GM18498 (cell line): Measurements from ENCODE around the gene PLEKHA8.

Source experiments
- ATAC-seq: cut with Tn5 transposase; IDR thresholded peaks from one replicate; pipeline ENCODE4 v1.9.1; 2021; ENCODE audit warnings: mild to moderate bottlenecking, moderate library complexity; ENCODE audit not compliant: unreplicated experiment

Gene PLEKHA8, protein sequence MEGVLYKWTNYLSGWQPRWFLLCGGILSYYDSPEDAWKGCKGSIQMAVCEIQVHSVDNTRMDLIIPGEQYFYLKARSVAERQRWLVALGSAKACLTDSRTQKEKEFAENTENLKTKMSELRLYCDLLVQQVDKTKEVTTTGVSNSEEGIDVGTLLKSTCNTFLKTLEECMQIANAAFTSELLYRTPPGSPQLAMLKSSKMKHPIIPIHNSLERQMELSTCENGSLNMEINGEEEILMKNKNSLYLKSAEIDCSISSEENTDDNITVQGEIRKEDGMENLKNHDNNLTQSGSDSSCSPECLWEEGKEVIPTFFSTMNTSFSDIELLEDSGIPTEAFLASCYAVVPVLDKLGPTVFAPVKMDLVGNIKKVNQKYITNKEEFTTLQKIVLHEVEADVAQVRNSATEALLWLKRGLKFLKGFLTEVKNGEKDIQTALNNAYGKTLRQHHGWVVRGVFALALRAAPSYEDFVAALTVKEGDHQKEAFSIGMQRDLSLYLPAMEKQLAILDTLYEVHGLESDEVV

DNA sequence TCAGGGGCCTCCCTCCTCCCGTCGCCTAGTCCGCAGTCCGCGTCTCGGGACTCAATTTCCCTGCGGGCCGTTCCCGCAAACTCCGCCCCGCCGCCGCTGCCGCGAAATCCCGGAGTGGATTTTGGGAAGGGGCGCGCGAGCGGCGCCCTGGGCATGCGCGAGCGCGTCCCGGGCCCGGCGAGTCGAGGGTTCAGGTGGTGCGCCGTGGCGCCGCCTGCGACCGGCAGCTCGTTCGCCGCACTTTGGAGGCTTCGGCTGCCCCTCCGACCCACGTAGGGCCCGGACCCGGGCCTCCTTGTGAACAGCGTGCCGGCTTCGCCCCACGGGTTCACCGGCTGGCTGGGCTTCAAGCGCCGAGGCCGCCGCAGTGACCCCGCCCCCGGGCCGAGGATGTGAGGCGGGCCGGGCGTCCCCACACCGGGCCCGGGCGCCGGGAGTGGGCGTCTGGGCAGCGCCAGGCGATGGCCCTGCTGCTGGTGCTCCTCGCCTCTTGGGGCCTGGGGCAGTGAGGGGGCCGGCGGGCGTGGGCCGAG is at the start of gene PLEKHA8:
Gene PLEKHA8 (plus strand): TSS at position 197 of the 533 bp plus-strand sequence. CDS start 351 bp downstream, outside the sequence.
- peak; percentile 56 for ATAC-seq

- ATAC-seq = no peak
Observed at GRCh38 chr7:29980151-29980550, 48.1 kb upstream of the PLEKHA8 start.

- no peak for ATAC-seq
Observed at GRCh38 chr7:29987083-29987482, 41.1 kb upstream of the PLEKHA8 start.

DNA sequence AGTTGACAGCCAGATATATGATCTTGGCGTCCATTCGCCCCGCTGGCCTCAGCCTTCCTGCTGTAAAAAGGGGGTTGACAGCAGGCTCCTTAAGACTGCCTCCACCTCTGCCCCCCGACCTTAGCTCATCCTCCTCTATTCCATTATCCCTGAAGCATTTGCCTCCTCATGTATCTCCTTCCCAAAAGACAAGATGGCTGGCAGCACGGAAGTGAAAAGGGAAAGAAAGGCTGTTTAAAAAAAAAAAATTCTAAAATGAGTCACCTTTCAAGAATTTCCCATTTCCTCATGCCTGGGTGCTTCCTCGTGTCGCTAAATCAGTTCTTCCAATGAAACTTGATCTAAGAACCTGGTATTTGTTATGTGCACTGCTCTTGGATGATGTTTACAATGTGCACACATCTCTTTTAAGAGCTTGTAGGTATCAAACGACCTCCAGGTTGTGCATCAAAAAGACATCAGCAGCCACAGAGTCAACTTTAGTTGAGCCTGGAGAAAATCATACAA is 40.3 kb upstream of the PLEKHA8 start:
- ATAC-seq = no peak

DNA sequence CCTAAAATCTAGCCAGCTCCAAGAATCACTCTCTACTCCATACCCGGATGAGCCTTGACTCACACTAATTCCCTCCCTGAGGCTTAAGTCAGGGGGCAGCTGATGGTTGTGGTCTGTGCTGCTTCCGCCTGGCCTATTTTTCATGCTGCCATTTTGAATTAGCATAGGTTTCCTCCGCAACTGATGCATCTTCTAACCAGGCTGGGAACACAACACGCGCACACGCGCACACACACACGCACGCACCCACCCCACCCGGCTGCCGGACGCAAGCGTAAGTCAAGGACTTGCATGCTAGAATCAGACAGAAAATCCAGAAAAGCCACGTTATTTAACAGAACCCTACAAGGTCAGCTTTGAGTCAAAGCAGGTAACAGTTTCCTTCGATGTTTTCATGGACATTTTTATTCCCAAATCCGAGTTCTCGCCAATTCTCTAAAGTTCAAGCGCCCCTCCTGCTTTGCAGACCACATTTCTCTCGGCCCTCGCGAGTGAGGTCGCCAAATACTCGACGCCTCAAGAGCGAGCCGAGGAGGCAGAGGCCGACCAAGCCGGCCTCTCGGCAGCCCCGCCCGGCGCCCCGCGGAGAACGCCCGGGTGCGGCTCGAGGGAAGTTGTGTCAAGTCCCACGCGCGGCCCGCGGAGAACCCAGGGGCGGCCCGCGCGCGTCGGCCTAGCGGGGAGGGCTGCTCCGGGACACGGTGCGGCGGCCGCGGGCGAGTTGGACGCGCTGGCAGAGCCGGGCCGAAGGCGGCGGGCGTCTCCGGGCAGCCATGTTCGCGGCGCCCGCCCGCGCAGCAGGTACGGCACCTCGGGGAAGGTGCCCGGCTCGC is 39.6 kb upstream of the PLEKHA8 start:
- ATAC-seq = peak; percentile 54

DNA sequence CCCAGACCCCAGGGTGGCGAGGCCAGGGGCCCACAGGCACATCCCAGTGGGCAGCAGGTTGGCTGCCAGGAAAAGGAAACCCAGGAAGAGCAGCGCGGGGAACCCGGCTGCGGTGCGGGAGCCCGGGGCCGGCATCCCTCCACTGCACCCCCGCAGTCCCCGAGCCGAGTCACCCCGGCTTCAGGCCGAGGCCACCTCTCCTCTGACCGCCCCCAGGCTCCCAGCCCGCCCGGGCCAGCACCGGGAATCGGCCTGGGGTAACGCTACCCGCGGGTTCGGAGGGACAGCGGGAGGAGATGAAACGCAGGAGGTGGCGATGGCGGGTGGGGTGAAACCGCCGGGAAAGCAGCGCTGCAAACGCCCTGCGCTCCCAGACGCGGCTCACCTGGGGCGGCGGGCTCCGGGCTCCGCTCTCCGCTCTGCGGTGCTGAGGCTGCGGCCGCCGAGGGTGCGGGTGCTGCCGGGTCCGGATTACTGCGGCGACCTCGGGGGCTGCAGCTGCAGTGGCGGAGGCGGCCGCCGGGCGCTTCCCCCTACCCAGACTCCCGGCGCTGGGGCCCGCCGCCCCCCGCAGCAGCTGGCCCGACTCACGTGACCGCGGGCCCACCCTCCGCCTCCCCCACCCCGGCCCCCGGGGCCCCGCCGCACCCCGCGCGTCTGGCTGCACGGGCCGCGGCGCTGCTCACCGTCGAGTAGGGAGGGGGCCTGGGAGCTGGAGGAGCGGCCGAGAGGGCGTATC is 38.8 kb upstream of the PLEKHA8 start, which contains the start of gene SCRN1:
Gene SCRN1 (minus strand): TSS at position 545 of the 739 bp plus-strand sequence. CDS start 20,734 bp downstream, outside the sequence.
- ATAC-seq = peak; percentile 41

DNA sequence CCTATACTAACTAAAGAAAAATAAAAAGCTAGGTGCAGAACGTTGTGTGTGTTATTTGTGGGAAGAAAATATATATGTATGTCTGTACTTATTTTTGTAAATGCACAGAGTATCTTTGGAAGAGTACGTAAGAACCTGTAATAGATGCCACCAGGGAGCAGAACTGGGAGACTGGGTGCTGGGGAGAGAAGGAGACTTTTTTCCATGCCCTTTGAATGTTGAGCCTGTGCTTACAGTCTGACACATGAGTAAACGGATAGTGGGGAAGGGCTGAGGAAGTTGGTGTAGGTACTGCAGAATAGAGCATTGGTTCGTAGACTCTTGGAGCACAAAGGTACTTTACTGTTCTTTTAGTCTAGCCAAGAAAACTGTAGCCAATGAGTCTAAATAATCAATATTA is 37.3 kb upstream of the PLEKHA8 start:
- ATAC-seq = no peak

GRCh38 chr7:29991937-29992336 is 36.3 kb upstream of the PLEKHA8 start:
- ATAC-seq = no peak

- no peak for ATAC-seq
Observed at GRCh38 chr7:29993140-29993539, 35.1 kb upstream of the PLEKHA8 start.

DNA sequence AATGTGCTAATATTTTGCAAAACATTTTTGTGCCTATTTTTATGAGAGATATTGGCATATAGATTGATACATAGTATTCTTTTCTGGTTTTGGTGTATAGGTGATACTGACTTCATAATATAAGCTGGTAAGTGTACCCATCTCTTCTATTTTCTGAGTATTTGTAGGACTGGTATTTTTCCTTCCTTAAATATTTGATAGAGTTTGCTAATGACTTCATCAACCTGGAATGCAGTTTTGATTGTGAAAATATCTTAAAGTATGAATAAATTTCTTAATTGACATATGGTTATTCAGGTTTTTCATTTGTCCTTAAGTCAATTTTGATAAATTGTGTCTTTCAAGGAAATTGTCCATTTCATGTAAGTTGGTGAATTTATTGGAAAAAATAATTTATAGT is 32.6 kb upstream of the PLEKHA8 start:
- no peak for ATAC-seq

DNA sequence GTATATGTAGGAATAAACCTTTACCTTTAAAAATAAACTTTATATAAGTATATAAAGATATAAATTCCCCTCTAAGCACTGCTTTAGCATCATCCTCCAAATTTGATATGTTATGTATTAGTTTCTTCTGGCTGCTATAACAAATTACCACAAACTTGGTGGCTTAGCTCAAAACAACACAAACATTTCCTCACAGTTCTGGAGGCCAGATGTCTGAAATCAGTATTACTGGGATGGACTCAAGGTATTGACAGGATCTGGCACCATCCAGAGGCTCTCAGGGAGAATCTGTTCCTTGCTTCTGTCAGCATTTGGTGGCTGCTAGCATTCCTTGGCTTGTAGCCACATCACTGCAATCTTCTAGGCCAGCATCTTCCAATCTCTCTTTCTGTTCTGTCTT is 31.9 kb upstream of the PLEKHA8 start:
- no peak for ATAC-seq

DNA sequence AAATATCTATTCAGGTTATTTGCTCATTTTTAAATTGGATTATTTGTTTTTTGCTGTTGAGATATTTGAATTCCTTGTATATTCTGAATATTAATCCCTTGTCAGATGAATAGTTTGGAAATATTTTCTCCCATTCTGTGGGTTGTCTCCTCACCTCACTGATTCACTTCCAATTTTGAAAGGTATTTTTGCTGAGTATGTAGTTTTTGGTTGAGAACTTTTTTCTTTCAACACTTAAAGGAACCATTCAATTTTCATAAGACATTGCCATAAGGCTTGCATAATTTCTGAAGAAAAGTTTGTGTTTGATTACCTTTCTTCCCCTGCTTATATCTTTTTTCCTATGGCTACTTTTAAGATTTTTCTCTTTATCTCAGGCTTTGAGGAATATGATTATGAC is 29.7 kb upstream of the PLEKHA8 start:
- no peak for ATAC-seq

DNA sequence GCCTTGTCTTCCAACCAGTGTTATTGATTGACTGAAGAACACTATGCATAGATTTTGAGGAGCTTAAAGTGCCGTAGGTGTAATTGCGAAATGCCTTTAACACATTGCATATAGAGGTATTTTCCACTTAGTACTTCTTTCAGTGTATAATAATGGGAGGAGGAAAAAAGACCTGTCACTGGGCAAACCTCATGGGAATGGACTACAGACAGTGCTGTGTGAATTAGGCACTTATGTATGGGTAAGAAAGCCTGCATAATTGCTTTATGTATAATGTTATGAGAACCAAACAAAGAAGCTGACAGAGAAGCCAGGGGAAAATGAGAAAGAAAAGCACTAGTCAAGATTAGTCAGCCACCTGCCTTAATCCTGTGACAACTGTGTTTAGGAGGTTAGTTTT is 26.2 kb upstream of the PLEKHA8 start:
- no peak for ATAC-seq

DNA sequence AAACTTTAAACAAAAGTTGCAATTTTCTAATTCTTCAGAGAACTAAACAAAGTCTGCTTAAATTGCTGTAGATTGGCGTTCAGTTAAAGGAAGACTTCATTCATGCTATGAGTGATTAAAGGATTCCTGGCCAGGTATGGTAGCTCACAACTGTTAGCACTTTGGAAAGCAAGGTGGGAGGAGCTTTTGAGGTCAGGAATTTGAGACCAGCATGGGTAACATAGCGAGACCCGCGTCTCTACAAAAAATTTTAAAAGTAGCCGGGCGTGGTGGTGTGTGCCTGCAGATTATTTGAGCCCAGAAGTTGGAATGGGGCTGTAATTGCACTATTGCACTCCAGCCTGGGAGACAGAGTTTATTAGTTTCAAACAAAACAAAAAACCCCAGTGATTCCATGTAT is 25.1 kb upstream of the PLEKHA8 start:
- no peak for ATAC-seq

DNA sequence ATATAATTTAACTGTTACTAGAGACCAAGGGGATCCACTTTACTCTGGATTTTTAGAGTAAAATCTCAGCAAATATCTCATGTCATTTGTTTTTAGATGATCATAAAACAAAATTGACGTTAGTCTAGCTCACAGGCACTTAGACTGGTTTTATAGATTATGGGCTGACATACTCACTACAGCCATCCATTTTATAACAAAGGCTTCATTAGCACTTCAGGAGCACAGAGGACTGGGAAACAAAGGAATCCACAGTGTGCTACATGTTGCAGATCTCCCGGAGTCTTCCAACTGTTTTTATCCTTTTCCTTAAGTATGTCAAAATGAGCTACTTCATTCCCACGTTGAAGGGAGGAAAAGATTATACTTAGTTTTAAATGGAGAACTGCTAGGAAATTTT is 22.7 kb upstream of the PLEKHA8 start:
- ATAC-seq = no peak

DNA sequence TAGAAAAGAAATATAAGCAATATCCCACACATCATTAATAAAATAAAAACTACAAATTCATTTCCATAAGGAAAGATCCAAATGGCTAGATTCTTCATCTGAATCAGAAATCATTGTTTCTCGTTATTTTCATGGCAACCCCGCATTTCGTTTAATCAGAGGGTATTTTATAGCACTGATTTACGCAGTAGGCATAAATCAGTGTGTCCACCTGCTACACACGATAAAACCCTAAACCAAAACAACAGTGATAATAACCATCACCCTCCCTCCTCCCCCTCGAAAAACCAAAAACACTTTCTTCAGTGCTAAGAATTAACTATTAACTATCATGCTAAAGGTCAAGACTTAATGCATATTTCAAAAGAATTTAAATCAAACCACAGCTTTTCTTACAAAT is 18.2 kb upstream of the PLEKHA8 start:
- ATAC-seq = no peak

GRCh38 chr7:30012757-30013156 is 15.5 kb upstream of the PLEKHA8 start:
- ATAC-seq = no peak

GRCh38 chr7:30018451-30018850 is 9.8 kb upstream of the PLEKHA8 start:
- no peak for ATAC-seq

- no peak for ATAC-seq
Observed at GRCh38 chr7:30019387-30019786, 8.8 kb upstream of the PLEKHA8 start.

GRCh38 chr7:30019960-30020359 is 8.3 kb upstream of the PLEKHA8 start:
- ATAC-seq = no peak

DNA sequence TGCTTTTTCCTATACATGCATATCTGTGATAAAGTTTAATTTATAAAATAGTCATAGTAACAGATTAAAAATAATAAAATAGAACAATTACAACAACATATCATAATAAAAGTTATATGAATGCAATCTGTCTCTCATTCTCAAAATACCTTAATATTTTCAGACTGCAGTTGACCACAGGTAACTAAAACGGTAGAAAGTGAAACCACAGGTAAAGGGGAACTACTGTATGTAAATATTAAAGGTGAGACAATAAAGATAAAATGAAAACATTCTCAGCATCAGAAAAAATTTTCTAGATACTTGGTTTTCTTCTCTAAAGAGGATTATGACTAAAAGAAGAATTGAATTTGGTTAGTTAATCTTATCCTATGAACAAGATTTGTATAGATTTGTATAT is 7.7 kb upstream of the PLEKHA8 start:
- no peak for ATAC-seq
